Tongue (tissue), 2 donors: ENCODE measurements around the gene DCP1A. TPM values are rescaled to one million over a fixed set of nuclear protein-coding genes. Genes with fewer than 3 reads are reported as not detected.
"Not testable (repeated sequence)": the region's sequence is repeated elsewhere in the genome, so short reads cannot be mapped to it uniquely, and the experiment has no call there.

Experiments
- DNase-seq: peaks from one replicate; pipeline ENCODE4 v3.0.0-alpha.2; 2015
- total RNA-seq: library from RNA; depleted of rRNA; stranded (reverse); fragments of >200 nt; gene quantifications from one replicate; pipeline ENCODE4 v1.2.3, GENCODE V29; 2014

DCP1A gene
- total RNA-seq = 23.3 TPM

- peak; percentile 99 for DNase-seq
Measured at GRCh38 chr3:53347261-53348064, at the start of gene DCP1A. DCP1A (minus strand) TSS chr3:53347543; CDS start chr3:53347517, 26 bp downstream.

DNA sequence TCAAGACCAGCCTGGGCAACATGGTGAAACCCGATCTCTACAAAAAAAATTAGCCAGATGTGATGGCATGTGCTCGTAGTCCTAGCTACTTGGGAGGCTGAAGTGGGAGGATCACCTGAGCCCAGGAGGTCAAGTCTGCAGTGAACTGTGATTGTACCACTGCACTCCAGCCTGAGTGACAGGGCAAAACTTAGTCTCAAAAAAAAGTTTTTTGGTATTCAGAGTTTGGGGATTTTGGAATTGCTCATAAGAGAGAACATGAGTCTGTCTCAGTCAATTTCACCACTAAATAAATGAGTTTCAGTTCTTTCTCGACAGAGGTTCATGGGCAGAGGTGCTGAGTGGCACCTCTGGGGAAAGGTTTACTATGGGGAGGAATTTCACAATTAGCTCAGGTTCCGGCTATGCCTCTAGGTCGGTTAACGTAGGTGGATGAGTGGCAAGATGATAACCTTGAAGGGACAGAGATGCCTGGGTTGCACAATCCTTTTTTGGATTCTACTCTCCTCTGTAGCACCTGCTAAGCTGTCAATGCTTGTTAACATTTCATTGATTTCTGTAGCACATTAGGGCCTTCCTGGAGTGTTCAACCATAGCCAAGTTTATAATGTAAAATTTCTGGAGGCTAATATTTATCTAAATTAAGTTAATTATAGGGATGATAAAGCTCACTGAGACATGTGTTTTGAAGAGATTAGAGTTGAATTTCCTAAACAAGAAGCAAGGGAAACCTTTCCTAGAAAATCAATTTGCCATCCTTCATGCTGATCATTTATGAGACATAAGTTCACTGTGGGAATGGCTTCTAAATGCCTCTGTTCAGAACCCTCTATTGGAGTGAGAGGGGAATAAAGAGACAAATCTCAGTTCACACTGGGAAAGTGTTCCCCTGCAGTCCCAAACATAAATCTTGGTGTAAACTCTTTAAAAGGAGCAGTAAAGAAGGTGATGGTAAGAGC lies 37.4 kb upstream of the DCP1A start:
- DNase-seq = no peak

- DNase-seq = no peak
Measured at GRCh38 chr3:53382106-53382505, 34.8 kb upstream of the DCP1A start.

- DNase-seq = no peak
Measured at GRCh38 chr3:53380306-53380705, 33.0 kb upstream of the DCP1A start.

GRCh38 chr3:53379898-53380297 lies 32.6 kb upstream of the DCP1A start:
- no peak for DNase-seq

DNA sequence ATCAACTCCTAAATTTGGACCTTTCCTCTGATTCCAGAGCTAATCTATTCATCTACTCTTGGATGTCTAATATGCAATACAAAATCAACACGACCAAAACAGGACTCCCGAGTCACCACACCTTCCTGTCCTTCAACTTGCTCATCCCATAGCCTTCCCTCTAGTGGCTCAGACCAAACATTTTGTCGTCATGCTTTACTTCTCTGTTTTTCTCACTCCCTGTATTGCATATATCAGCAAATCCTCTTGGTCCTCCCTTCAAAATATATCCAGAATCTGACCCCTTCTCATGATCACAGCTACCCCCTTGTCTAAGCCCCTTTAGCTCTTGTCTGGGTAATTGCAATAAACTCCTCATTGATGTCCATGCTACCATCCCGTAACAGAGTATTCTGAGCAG lies 30.5 kb upstream of the DCP1A start:
- DNase-seq = no peak

- no peak for DNase-seq
Measured at GRCh38 chr3:53376679-53377078, 29.3 kb upstream of the DCP1A start.

DNA sequence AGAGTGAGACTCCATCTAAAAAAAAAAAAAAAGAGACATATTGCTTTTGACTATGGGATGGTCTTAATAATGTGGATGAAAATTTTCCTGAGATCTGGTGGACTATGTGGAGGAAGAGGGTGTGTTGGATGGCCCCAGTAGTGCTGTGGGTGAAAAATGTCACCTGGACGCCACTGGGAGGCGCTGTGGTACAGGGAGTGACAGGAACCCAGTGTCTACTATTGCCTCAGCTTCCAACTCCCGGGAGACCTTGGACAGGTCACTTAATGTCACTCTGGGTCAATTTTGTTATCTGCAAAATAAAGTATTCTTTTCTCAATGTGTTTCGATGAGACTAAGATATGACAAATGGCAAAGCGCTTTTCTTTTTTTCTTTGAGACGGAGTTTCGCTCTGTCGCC lies 27.7 kb upstream of the DCP1A start:
- peak; percentile 70 for DNase-seq

GRCh38 chr3:53370719-53371118 lies 23.4 kb upstream of the DCP1A start:
- DNase-seq = not testable (repeated sequence)

GRCh38 chr3:53361852-53362251 lies 14.5 kb upstream of the DCP1A start:
- no peak for DNase-seq

- DNase-seq = no peak
Measured at GRCh38 chr3:53357458-53357857, 10.1 kb upstream of the DCP1A start.

GRCh38 chr3:53354945-53355498 lies 7.7 kb upstream of the DCP1A start:
- no peak for DNase-seq

GRCh38 chr3:53353202-53353601 lies 5.9 kb upstream of the DCP1A start:
- DNase-seq = no peak

- peak; percentile 33 for DNase-seq
Measured at GRCh38 chr3:53350652-53351051, 3.3 kb upstream of the DCP1A start.

- DNase-seq = not testable (repeated sequence)
Measured at GRCh38 chr3:53348118-53348517, 775 bp upstream of the DCP1A start.

GRCh38 chr3:53346922-53347260 lies 452 bp downstream of the DCP1A start:
- DNase-seq = no peak

DNA sequence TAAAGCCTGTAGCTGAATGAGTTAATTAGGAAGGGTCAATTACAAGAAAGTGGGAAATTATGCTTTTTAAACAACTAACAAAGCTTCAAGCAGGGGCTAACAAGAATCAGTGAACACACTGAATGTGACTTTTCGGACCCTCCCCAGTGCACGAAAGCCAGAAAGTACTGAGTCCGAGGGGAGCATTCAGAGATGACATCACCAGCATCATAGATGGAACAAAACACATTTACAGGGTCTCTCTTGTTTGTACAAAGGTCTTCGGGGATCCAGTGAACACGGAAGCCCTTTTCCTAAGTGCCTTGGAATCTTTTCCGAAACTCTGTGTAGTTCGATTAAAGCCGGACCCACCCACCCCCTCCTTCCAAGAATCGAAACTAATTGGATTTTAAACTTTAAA lies 829 bp downstream of the DCP1A start:
- DNase-seq = peak; percentile 51

GRCh38 chr3:53342353-53342752 lies 5.0 kb downstream of the DCP1A start:
- no peak for DNase-seq

DNA sequence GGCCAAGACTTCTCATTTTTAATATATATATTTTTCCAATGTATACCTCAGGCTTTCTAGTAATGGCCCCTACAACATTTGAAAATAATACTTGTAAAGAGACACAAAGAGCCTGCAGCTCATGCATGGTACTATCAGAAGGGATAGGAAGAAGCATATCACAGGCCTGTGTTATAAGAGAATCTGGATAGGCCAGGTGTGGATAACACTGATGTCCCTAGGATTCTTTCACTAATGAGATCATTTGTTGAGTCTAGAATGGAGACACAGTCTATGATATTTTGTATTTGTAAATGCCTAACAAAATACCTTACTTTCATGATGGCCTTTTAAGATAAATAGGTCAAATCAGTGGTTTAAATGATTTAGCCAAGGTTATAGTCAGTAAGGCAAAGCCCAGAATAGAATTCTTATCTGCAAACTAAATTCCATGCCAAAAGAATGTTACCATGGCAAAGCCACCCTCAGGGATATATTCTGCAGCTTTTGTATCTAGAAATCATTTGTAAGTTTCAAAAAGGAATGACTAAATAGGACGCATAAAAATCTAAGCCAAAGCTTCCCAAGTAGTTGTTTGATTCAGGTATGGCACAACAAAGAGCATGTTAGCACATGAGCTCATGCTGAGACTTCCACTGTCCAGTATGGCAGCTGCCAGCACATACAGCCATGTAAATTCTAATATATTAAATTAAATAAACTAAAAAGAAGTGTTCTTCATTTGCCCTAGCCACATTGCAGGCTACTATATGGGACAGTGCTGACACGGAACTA lies 10.0 kb downstream of the DCP1A start:
- no peak for DNase-seq

GRCh38 chr3:53334742-53335141 lies 12.6 kb downstream of the DCP1A start:
- no peak for DNase-seq

DNA sequence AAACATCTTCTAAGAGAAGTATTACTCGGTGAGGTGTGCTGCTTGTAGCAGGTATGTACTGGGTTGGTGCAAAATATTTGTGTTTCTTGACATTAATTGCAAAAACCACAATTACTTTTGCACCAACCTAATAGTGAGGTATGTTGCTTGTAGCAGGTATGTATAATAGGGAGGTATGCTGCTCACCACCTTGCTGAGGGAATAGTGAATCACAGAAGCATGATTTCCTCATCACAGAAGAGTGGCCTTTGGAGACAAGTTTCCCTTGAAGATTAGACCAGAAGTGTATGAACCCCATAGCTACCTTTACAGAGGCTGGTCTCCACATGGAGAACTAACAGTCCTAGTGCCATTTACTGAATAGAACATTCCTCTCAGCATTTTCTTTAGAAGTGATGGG lies 15.5 kb downstream of the DCP1A start:
- no peak for DNase-seq

- no peak for DNase-seq
Measured at GRCh38 chr3:53329897-53330296, 17.4 kb downstream of the DCP1A start.
